T-helper 2 cell treated with Interferon-gamma antibody and Interleukin-4, amounts not matched to agents 100 ng/mL and 5 ng/mL, for 36 hours (primary cell): ENCODE measurements around the gene SVIL. TPM values are rescaled to one million over a fixed set of nuclear protein-coding genes. Genes with fewer than 3 reads are reported as not detected.
"Not testable (repeated sequence)": the region's sequence is repeated elsewhere in the genome, so short reads cannot be mapped to it uniquely, and the experiment has no call there.

Experiments used
- intact Hi-C: fragments of 100-400 bp; cut with micrococcal nuclease; formaldehyde crosslinking; loops from one replicate; pipeline ENCODE4 v1.15.1; 2023
- total RNA-seq: library from RNA; stranded (reverse); gene quantifications from 2 replicates; pipeline ENCODE4 v1.2.3, GENCODE V29; 2022

SVIL gene
- total RNA-seq, 1 donor from 2014 or later = 18.3 TPM

GRCh38 chr10:29582769-29583168, 52.0 kb downstream of the SVIL start:
- intact Hi-C loops = not testable (repeated sequence)

GRCh38 chr10:29579455-29579970, 55.3 kb downstream of the SVIL start:
- intact Hi-C loops = no loop called here

DNA sequence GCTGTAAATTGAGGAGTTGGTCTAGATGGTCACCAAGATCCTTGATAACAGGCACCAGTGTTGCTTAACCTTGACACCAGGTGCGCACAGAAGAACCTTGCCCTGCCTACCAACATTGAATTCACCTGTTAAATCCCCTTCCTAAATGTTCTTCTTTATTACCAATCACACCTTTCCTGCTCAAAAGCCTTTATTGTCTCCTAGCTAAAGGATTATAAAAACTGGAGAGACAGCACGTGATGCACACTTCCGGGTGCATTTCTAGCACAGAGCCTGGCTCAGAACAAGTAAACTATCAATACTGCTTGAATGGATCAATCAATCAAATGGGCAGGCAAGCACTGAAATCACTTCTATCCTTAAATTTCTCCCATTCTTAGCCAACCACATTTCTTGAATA, 56.3 kb downstream of the SVIL start:
- intact Hi-C loops = no loop called here

- intact Hi-C loops = no loop called here
Observed at GRCh38 chr10:29576681-29577080, 58.1 kb downstream of the SVIL start.

GRCh38 chr10:29575098-29575455, 59.7 kb downstream of the SVIL start:
- intact Hi-C loops = no loop called here

DNA sequence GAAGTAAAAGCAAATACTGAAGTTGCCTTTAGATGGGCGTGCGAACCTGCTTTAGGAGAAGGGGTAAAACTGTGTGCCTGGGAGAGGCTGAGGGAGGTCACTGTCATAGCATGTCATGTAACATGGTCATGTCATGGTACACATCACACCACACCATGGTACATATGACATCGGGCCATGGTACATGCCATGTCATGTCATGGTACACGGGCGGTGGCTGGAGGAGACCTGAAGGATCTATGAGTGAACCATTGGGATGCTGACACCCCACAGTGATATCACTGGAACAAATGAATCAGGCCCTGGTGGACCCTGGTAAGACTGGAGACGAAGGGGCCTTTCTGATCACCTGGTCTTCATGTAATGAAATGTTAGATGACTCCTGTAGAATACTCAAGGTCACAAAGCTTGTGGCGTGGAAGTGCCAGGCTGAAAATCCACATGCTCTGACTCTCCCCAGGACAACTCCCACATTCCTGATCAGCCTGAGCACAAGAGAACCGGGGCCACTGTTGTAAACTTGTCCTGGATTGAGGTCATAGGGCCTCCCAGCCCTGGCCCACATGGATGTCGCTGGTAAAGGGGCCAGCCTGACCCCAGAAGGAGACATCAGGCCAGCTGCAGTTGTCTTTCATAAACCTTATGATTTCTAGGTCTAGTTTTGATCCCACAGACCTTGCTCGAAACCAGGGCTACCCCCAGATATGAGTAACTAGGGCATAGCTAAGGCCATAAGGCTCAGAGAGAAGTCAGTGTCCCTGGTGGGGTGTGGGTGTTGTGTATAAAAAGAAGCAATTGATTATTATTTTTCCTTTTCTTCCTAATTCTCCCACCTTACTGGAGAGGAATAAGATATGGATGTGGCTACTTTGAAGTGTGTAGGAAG, 60.3 kb downstream of the SVIL start:
- intact Hi-C loops = not testable (repeated sequence)

- intact Hi-C loops = not testable (repeated sequence)
Observed at GRCh38 chr10:29570248-29570647, 64.5 kb downstream of the SVIL start.

- intact Hi-C loops = no loop called here
Observed at GRCh38 chr10:29569795-29570194, 65.0 kb downstream of the SVIL start.

GRCh38 chr10:29567003-29567402, 67.8 kb downstream of the SVIL start:
- intact Hi-C loops = no loop called here

GRCh38 chr10:29566209-29566608, 68.6 kb downstream of the SVIL start:
- intact Hi-C loops = not testable (repeated sequence)

GRCh38 chr10:29563420-29564035, 71.2 kb downstream of the SVIL start:
- intact Hi-C loops = no loop called here

GRCh38 chr10:29563006-29563405, 71.8 kb downstream of the SVIL start:
- intact Hi-C loops = not testable (repeated sequence)

GRCh38 chr10:29559996-29560395, 74.8 kb downstream of the SVIL start:
- intact Hi-C loops = no loop called here

DNA sequence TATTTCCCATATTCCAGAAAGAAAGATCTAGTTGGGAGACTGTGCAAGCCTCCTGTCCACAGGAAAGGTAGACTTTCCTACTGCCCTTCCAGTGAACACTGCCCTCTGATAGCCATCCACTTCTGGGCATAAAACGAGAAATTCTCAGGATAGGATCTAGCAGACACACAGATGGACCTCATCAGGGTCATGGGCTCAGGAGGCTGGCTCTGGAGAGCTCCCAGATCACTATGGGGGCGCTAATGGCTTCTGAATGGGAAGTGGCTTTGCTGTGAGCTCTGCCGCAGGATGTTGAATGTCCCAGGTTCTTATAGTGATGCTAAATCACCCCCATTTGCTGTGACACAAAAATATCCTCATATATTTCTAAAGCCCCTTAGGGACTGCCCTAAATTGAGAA, 77.1 kb downstream of the SVIL start:
- intact Hi-C loops = no loop called here

- intact Hi-C loops = no loop called here
Observed at GRCh38 chr10:29555746-29556481, 78.9 kb downstream of the SVIL start.

GRCh38 chr10:29555091-29555745, 79.6 kb downstream of the SVIL start:
- intact Hi-C loops = no loop called here

- intact Hi-C loops = no loop called here
Observed at GRCh38 chr10:29554660-29555059, 80.1 kb downstream of the SVIL start.

DNA sequence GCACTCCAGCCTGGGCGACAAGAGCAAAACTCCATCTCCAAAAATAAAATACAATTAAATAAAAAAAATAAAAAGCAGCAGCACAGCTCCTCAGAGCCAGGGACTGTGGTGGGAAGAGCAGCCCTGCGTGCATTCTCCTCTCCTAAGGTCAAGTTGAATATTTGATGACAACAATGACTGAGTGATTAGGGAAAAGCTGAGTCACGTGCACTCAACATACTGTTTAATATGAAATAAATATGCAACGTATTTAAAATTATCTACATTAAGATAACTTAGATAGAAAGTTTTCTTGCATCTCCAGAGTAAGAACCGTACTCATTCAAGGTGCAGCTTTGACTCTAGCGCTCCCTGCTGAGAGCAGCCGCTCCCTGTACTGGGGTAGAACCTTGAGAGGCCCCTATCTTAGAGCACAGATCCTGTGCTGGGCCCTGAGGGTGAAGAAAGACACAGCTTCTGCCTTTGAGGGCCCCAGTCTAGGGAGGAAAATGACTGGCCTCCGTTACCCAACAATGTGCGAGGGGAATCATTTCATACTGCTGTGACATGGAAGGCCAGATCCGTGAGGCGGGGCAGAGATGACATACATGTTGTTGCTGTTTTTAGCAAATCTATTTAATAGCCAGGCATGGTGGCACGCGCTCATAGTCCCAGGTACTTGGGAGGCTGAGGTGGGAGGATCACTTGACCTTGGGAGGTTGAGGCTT, 81.1 kb downstream of the SVIL start:
- intact Hi-C loops = no loop called here

DNA sequence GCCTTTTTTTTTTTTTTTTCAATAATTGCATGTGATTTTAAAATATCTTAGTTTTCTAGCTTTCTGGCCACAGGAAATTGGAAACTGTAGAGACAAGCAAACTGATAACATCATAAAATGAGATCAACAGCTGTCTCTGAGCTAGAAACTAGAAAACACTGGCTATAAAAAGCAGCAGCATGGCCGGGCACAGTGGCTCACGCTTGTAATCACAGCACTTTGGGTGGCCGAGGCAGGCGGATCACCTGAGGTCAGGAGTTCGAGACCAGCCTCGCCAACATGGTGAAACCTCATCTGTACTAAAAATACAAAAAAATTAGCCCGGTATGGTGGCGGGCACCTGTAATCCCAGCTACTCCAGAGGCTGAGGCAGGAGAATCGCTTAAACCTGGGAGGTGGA, 81.7 kb downstream of the SVIL start:
- intact Hi-C loops = not testable (repeated sequence)

GRCh38 chr10:29549493-29549892, 85.3 kb downstream of the SVIL start:
- intact Hi-C loops = not testable (repeated sequence)
